Measurements from ENCODE around the gene ALX4.

DNA sequence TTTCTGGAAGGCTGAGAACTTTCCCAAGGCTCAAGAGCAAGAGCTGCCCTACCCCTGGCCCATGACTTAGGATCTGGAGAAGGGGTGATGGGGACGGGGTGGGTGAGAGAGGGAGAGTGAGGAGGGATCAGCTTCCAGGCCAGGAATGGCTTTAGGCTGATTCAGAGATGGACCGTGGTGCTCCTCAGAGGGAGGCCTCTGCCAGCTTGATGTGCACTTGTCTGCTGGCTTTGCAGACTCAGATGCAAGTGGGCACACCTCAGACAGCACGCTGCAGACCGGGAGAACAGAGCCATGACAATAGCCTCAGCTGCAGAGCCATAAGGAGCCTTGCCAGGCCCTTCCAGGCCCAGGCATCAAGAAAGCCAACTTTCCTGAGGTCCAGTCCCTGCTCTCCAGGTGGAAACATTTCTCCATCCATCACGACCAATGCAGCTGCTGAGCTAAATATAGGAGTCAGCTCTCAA lies 41.3 kb downstream of the ALX4 start:
- TF ChIP-seq, protein P1, sequence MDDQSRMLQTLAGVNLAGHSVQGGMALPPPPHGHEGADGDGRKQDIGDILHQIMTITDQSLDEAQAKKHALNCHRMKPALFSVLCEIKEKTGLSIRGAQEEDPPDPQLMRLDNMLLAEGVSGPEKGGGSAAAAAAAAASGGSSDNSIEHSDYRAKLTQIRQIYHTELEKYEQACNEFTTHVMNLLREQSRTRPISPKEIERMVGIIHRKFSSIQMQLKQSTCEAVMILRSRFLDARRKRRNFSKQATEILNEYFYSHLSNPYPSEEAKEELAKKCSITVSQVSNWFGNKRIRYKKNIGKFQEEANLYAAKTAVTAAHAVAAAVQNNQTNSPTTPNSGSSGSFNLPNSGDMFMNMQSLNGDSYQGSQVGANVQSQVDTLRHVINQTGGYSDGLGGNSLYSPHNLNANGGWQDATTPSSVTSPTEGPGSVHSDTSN (CRISPR knock-in tag; IDR thresholded peaks at IDR 0.05), result no peak
- no peak for TF ChIP-seq ZNF214 (tag by site-specific recombination; IDR thresholded peaks at IDR 0.05; ENCODE audit: borderline replicate concordance)
- TF ChIP-seq, protein P2, sequence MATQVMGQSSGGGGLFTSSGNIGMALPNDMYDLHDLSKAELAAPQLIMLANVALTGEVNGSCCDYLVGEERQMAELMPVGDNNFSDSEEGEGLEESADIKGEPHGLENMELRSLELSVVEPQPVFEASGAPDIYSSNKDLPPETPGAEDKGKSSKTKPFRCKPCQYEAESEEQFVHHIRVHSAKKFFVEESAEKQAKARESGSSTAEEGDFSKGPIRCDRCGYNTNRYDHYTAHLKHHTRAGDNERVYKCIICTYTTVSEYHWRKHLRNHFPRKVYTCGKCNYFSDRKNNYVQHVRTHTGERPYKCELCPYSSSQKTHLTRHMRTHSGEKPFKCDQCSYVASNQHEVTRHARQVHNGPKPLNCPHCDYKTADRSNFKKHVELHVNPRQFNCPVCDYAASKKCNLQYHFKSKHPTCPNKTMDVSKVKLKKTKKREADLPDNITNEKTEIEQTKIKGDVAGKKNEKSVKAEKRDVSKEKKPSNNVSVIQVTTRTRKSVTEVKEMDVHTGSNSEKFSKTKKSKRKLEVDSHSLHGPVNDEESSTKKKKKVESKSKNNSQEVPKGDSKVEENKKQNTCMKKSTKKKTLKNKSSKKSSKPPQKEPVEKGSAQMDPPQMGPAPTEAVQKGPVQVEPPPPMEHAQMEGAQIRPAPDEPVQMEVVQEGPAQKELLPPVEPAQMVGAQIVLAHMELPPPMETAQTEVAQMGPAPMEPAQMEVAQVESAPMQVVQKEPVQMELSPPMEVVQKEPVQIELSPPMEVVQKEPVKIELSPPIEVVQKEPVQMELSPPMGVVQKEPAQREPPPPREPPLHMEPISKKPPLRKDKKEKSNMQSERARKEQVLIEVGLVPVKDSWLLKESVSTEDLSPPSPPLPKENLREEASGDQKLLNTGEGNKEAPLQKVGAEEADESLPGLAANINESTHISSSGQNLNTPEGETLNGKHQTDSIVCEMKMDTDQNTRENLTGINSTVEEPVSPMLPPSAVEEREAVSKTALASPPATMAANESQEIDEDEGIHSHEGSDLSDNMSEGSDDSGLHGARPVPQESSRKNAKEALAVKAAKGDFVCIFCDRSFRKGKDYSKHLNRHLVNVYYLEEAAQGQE (tag by site-specific recombination; IDR thresholded peaks at IDR 0.05), result no peak
